Hematopoietic multipotent progenitor cell treated with erythropoietin and hydrocortisone succinate and interleukin-3 and kit ligand, for 4 days (in vitro differentiated cells): ENCODE data around the gene GPR179.

Source experiments
- DNase-seq: peaks from one replicate; pipeline ENCODE4 v3.0.0-alpha.2; 2015

The GPR179 gene

DNA sequence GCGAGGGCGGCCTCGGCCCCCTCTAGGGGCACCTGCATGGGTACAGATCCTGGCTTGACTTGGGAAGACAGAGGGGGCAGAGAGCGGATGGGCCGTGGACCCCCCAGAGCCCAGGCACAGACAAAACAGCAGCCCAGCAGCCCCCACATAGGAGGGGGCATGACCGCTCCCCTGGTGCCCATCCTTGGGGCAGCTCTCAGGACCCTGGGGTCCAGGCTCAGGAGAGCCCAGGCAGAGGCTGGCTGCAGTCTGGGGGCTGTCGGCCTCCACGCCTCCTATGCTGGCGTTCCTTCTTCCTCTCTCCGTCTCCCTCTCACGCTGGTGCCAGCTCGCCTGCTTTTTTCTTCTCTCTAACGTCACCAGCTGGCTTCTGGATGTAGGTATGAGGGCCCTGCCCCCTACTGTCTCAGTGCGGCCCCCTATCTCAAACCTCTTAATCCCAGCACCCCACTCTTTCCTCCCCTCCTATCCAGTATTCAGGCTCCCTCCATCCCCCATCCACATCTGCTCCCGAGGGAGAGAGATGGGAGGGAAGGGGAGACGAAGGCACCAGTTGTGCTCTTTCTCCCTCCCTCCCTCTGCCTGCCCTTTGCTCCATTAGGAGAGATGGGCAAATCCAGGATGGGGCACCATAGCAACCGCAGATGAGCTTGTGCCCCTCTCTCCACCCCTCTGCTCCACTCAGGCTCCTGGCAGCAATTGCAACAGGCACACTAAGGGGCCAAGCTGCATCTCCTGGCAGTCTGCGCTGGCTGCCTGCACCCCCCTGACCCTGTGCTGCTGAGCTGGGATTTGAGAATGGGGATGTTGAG lies at the start of gene GPR179:
Gene GPR179 (minus strand): TSS at position 349 of the 812 bp plus-strand sequence. CDS start 167 bp downstream, at position 182.
- DNase-seq: no peak

DNA sequence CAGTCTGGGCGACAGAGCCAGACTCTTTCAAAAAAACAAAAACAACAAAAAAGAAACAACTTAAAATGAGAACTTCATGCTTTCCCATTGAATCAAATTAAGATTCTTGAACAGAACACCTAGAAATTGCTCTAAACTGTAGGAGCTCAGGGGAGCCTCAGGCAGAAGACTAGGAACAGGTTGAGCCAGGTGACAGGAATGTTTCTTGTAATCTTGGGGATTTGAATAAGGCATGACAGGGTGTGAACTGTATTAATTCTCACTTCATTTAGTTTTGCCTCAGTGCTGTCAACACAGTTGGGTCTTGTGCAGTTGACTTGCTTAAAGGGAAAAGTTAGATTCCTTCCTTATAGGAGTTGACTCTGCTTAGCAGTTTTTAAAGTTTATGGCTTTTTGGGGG lies 35.7 kb upstream of the GPR179 start:
- DNase-seq: no peak

GRCh38 chr17:38369124-38369886 lies 25.5 kb upstream of the GPR179 start:
- DNase-seq: no peak

GRCh38 chr17:38364741-38365140 lies 21.0 kb upstream of the GPR179 start:
- no peak for DNase-seq

- DNase-seq: no peak
These were observed 19.3 kb upstream of the GPR179 start for GRCh38 chr17:38363016-38363415.

DNA sequence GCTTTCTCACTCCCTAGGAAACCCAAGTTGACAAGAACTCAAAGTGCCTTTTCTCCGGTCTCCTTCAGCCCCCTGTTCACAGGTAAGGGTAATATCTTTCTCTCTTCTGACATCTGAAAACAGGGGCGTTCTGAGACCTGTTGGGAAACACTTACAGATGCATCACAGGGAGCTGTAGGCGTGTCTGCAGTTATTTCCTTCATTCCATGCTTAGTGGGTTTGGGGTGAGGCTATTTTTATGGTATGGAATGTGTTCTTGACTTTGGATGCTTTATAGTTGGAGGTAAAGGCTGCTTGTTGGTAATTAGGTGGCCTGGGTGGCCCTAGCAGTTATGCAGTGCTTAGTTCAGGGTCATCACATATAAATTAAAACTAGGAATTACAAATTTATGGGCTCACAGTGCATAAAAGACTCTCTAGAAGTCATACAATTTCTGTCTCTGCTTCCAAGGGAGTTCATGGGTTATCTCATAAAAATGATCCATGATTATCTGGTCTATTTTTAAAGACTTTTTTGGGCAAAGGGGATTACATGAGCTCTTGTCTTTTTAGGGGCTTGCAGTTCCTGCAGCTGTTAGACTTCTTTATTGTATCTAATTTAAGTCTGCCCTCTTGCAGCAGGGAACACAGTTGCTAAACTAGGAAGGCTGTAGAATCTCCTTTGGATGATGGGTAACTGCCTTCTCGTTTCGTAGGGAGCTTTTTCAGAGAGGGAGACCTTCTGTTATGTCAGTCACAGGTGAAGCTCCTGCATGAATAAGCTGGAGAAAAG lies 18.1 kb upstream of the GPR179 start:
- no peak for DNase-seq

DNA sequence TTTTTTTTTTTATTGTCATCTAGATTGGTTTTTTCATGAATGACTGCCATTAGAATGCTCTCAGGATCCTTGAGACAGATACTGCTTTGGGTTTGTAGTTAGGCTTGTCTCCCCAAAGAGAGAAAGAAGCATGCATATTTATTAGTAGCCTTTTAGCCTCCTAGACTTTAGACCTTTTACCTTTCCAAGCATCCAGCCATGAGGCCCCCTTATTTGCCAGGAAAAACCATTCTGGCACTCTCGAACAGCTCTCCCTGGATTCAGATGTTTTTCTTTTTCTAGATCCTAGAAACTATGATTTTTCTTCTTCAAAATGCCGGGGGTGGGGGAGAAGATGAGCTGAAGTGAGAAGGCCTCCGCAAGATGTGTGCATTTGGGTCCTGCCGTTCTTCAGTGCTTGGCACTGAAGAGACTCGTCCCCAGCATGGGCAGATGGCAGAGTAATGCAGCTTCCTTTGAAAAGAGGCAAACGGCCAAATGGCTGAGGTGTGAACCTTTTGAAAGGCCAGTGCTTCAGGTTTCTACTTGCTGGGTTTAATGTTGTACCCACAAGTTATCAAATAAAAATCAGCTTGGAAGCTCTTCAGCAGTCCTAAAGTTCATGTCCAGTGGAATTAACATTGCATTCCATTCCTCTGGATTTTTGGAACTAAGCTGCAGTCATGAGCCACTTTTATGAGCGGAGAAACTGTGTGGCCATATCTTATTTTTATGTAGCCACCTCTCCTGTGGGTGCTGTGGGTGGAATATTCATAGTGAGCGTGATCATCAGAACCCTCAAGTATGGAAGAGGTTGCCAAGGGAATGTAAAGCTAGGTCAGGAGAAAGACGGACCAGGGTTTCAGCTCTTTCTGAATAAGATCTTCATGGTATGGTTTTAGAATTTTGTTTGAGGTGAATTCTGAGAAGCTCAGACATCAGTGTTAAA lies 15.1 kb upstream of the GPR179 start:
- DNase-seq: no peak

- DNase-seq: no peak
These were observed 13.8 kb upstream of the GPR179 start for GRCh38 chr17:38357486-38358123.

- DNase-seq: no peak
These were observed 11.5 kb upstream of the GPR179 start for GRCh38 chr17:38355251-38355650.

- no peak for DNase-seq
These were observed 10.7 kb upstream of the GPR179 start for GRCh38 chr17:38354466-38354865.

- no peak for DNase-seq
These were observed 9.9 kb upstream of the GPR179 start for GRCh38 chr17:38353668-38354067.

- DNase-seq: no peak
These were observed 9.4 kb upstream of the GPR179 start for GRCh38 chr17:38353086-38353604.

GRCh38 chr17:38352245-38353085 lies 8.7 kb upstream of the GPR179 start:
- DNase-seq: peak; percentile 52

- DNase-seq: peak; percentile 96
These were observed 7.9 kb upstream of the GPR179 start, which contains the start of gene SOCS7 for GRCh38 chr17:38351412-38352222. Gene SOCS7, plus strand, starts transcription at chr17:38351844. Its CDS starts 209 bp downstream, at chr17:38352053.

GRCh38 chr17:38350035-38350434 lies 6.3 kb upstream of the GPR179 start:
- DNase-seq: no peak

DNA sequence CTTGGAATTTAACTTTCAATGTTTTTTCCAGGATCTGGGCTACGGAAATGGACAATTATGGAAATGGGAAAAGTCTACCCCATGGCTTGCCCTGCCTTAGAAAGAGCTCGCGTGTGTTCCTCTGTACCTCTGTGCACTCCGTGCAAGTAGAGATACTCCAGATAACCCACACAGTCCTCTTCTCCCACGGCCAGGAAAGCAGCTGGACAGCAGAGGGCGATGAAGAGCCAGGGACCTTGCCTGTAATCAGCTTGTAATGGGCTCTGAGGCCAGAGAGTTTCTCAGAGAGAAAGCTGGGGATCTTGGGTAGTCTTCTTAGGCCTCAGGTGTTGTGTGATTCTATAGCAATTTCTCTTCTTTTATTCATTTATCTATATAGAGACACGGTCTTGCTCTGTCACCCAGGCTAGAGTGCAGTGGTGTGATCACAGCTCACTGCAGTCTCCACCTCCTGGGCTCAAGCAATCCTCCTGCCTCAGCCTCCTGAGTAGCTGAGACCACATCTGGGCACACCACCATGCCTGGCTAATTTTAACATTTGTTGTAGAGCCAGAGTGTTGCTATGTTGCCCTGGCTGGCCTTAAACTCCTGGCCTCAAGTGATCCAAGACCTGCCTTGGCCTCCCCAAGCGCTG lies 5.5 kb upstream of the GPR179 start:
- peak; percentile 94 for DNase-seq

DNA sequence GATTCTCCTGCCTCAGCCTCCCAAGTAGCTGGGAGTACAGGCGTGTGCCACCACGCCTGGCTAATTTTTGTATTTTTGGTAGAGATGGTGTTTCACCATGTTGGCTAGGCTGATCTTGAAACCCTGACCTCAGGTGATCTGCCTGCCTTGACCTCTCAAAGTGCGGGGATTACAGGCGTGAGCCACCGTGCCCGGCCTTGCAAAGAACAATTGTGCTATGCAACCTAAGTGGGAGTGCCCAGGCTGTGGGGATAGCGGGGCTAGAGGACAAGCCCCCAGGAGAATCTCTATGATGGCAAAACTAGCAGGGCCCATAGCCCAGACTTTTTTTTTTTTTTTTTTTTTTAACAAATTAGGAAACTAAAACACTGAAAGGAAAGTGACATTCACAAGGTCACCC lies 2.0 kb upstream of the GPR179 start:
- no peak for DNase-seq

GRCh38 chr17:38344420-38344745 lies 627 bp upstream of the GPR179 start:
- no peak for DNase-seq
